Astrocyte (in vitro differentiated cells and primary cell): ENCODE measurements around the gene SCYGR2. TPM values are rescaled to one million over a fixed set of nuclear protein-coding genes. Genes with fewer than 3 reads are reported as not detected.

Source experiments
- DNase-seq: peaks from one replicate; pipeline ENCODE4 v3.0.0-alpha.2; 2010; ENCODE audit warnings: low read depth
- FAIRE-seq: peaks from 2 replicates; lab custom pipeline; 2011; peaks lifted over from hg19 to GRCh38; lab: Jason Lieb, UNC
- H2AFZ ChIP-seq: 2 replicates; pipeline ENCODE4 v1.6.0; 2012; ENCODE audit warnings: low read depth, low read length, inconsistent platforms
- H3K27ac ChIP-seq: 2 replicates; pipeline ENCODE4 v1.5.1; 2011; ENCODE audit warnings: low read depth, low read length, inconsistent platforms
- H3K27me3 ChIP-seq: 2 replicates; pipeline ENCODE4 v1.6.0; 2011; ENCODE audit warnings: low read length, inconsistent platforms; ENCODE audit not compliant: insufficient read depth
- H3K36me3 ChIP-seq: 2 replicates; pipeline ENCODE4 v1.5.1; 2011; ENCODE audit warnings: low read length, inconsistent platforms; ENCODE audit not compliant: insufficient read depth
- H3K4me1 ChIP-seq: 2 replicates; pipeline ENCODE4 v1.5.1; 2011; ENCODE audit warnings: low read length, inconsistent platforms; ENCODE audit not compliant: insufficient read depth
- H3K4me2 ChIP-seq: 2 replicates; pipeline ENCODE4 v1.6.0; 2012; ENCODE audit warnings: low read length, inconsistent platforms
- H3K4me3 ChIP-seq: 2 replicates; pipeline ENCODE4 v1.5.1; 2011; ENCODE audit warnings: low read depth, mild to moderate bottlenecking, low read length, inconsistent platforms; ENCODE audit not compliant: insufficient read depth
- H3K79me2 ChIP-seq: 2 replicates; pipeline ENCODE4 v1.6.0; 2012; ENCODE audit warnings: mild to moderate bottlenecking, low read length, inconsistent platforms; ENCODE audit not compliant: insufficient read depth
- H3K9ac ChIP-seq: 2 replicates; pipeline ENCODE4 v1.6.0; 2012; ENCODE audit warnings: mild to moderate bottlenecking, low read length, inconsistent platforms
- H3K9me3 ChIP-seq: 2 replicates; pipeline ENCODE4 v1.5.1; 2012; ENCODE audit warnings: low read depth, mild to moderate bottlenecking, low read length, inconsistent platforms; ENCODE audit not compliant: insufficient read depth
- H4K20me1 ChIP-seq: 2 replicates; pipeline ENCODE4 v1.6.0; 2012; ENCODE audit warnings: low read length, inconsistent platforms; ENCODE audit not compliant: insufficient read depth
- H3K27ac Mint-ChIP-seq: one replicate; pipeline ENCODE4 v1.8.0; 2021; ENCODE audit warnings: mild to moderate bottlenecking, mixed read lengths; ENCODE audit not compliant: unreplicated experiment
- H3K27me3 Mint-ChIP-seq: one replicate; pipeline ENCODE4 v1.8.0; 2021; ENCODE audit warnings: low read depth, mixed read lengths; ENCODE audit not compliant: unreplicated experiment
- H3K36me3 Mint-ChIP-seq: one replicate; pipeline ENCODE4 v1.8.0; 2021; ENCODE audit warnings: low read depth, mixed read lengths; ENCODE audit not compliant: unreplicated experiment
- H3K4me1 Mint-ChIP-seq: one replicate; pipeline ENCODE4 v1.8.0; 2021; ENCODE audit warnings: low read depth, mixed read lengths; ENCODE audit not compliant: unreplicated experiment
- H3K4me3 Mint-ChIP-seq: one replicate; pipeline ENCODE4 v1.8.0; 2021; ENCODE audit warnings: mild to moderate bottlenecking, moderate library complexity, mixed read lengths; ENCODE audit not compliant: unreplicated experiment
- H3K9me3 Mint-ChIP-seq: one replicate; pipeline ENCODE4 v1.8.0; 2021; ENCODE audit warnings: mild to moderate bottlenecking, mixed read lengths; ENCODE audit not compliant: unreplicated experiment
- CTCF ChIP-seq: IDR thresholded peaks from 2 replicates; pipeline ENCODE4 v1.5.1; 2011; ENCODE audit warnings: low read depth, mild to moderate bottlenecking, inconsistent platforms, low read length, moderate library complexity; ENCODE audit not compliant: insufficient read depth
- EZH2 ChIP-seq: IDR thresholded peaks from 2 replicates; pipeline ENCODE4 v1.6.1; 2012; ENCODE audit warnings: mild to moderate bottlenecking, low read length, inconsistent platforms; ENCODE audit not compliant: insufficient read depth
- total RNA-seq: library from RNA; stranded (reverse); gene quantifications from 2 replicates; pipeline ENCODE4 v1.2.1, GENCODE V29; 2021

Gene SCYGR2
- total RNA-seq, 1 donor from 2014 or later = not detected

- no peak overlapping the region for H3K4me3 Mint-ChIP-seq
- TF ChIP-seq CTCF = no peak
- Histone ChIP-seq H3K9ac (no peak overlapping the region), H3K27ac (no peak overlapping the region), H3K36me3 (no peaks in the 10 kb centered on the region), H3K27me3 (no peaks in the 10 kb centered on the region), H3K4me3 (no peak overlapping the region), H2AFZ (no peak overlapping the region), H3K79me2 (no peaks in the 10 kb centered on the region), H3K4me1 (no peaks in the 10 kb centered on the region), H3K4me2 (no peak overlapping the region), H3K9me3 (no peaks in the 10 kb centered on the region), H4K20me1 (no peaks in the 10 kb centered on the region)
- DNase-seq (no peak), FAIRE-seq (no peak)
- peaks cover 4% of the 10 kb centered on the region for H3K36me3 Mint-ChIP-seq
- H3K27ac Mint-ChIP-seq = no peak overlapping the region
- H3K9me3 Mint-ChIP-seq = peaks cover 3% of the 10 kb centered on the region
- no peaks in the 10 kb centered on the region for H3K27me3 Mint-ChIP-seq
- H3K4me1 Mint-ChIP-seq = no peaks in the 10 kb centered on the region
Measured at GRCh38 chr2:227577555-227577954, 21.1 kb upstream of the SCYGR2 start.

GRCh38 chr2:227578642-227579041 is 20.1 kb upstream of the SCYGR2 start:
- H3K9me3 Mint-ChIP-seq = peaks cover 5% of the 10 kb centered on the region
- Histone ChIP-seq H3K4me1 (no peaks in the 10 kb centered on the region), H3K4me2 (no peak overlapping the region), H3K9me3 (no peaks in the 10 kb centered on the region), H3K79me2 (no peaks in the 10 kb centered on the region), H3K27me3 (no peaks in the 10 kb centered on the region), H2AFZ (no peak overlapping the region), H3K4me3 (no peak overlapping the region), H4K20me1 (no peaks in the 10 kb centered on the region), H3K9ac (no peak overlapping the region), H3K36me3 (no peaks in the 10 kb centered on the region), H3K27ac (no peak overlapping the region)
- no peak overlapping the region for H3K4me3 Mint-ChIP-seq
- H3K36me3 Mint-ChIP-seq = peaks cover 4% of the 10 kb centered on the region
- H3K4me1 Mint-ChIP-seq = no peaks in the 10 kb centered on the region
- TF ChIP-seq CTCF = no peak
- no peak for TF ChIP-seq EZH2
- no peak overlapping the region for H3K27ac Mint-ChIP-seq
- no peak for DNase-seq
- no peak for FAIRE-seq
- H3K27me3 Mint-ChIP-seq = no peaks in the 10 kb centered on the region

DNA sequence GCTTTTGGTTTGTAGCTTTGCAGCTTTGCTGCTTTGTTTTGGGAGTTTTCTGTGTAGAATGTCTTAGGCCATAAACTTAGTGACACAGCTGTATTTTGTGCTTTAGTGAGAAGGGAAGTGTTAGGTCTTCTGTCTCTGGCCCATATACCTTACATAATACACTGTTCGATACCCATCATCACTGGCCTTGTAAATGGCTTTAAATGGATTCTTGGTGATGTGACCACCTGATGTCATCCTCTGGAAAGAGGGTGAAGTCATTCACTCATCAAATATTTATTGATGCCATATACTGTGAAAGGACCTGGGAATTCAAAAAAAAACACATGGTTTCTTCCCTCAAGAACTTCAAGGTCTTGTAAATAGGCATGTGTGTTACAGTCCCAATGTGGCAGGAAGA is 18.9 kb upstream of the SCYGR2 start:
- H3K4me3 ChIP-seq = no peak overlapping the region
- H3K36me3 Mint-ChIP-seq = peaks cover 4% of the 10 kb centered on the region
- H3K27ac Mint-ChIP-seq = no peak overlapping the region
- H3K27ac ChIP-seq = no peak overlapping the region
- DNase-seq (no peak), FAIRE-seq (no peak)
- H3K4me1 Mint-ChIP-seq = no peaks in the 10 kb centered on the region
- TF ChIP-seq CTCF = no peak
- TF ChIP-seq EZH2 = no peak
- H3K79me2 ChIP-seq = no peaks in the 10 kb centered on the region
- H3K36me3 ChIP-seq = no peaks in the 10 kb centered on the region
- no peaks in the 10 kb centered on the region for H3K27me3 Mint-ChIP-seq
- H2AFZ ChIP-seq = no peak overlapping the region
- no peak overlapping the region for H3K4me3 Mint-ChIP-seq
- H3K4me1 ChIP-seq = no peaks in the 10 kb centered on the region
- H3K27me3 ChIP-seq = no peaks in the 10 kb centered on the region
- H3K9ac ChIP-seq = no peak overlapping the region
- no peak overlapping the region for H3K4me2 ChIP-seq
- no peaks in the 10 kb centered on the region for H3K9me3 ChIP-seq
- H3K9me3 Mint-ChIP-seq = peaks cover 5% of the 10 kb centered on the region
- H4K20me1 ChIP-seq = no peaks in the 10 kb centered on the region
